ENCODE results near the gene NRAP. TPM values are rescaled to one million over a fixed set of nuclear protein-coding genes. Genes with fewer than 3 reads are reported as not detected.

Gene NRAP
- total RNA-seq, 4 donors from 2014 or later, result under 0.01 TPM; not detected in 3

- H3K36me3 ChIP-seq, result no peaks in the 10 kb centered on the region
- no peak overlapping the region for H3K27ac ChIP-seq
- H3K27me3 ChIP-seq, result peaks cover 0 to 10% of the 10 kb centered on the region in 2 donors
- H3K4me1 ChIP-seq, result no peaks in the 10 kb centered on the region
- no peaks in the 10 kb centered on the region for H3K9me3 ChIP-seq
- WGBS, 2 donors, result 57 to 61% methylated on average over 4 of the region's 4 CpGs
- TF ChIP-seq EP300 (IDR thresholded peaks at IDR 0.05) (no peak), POLR2A (IDR thresholded peaks at IDR 0.05) (no peak), CTCF (IDR thresholded peaks at IDR 0.05) (no peak)
- no peak overlapping the region for H3K4me3 ChIP-seq
- DNase-seq (ENCODE audit: low spot score in 2 of 2), result no peak
Measured at GRCh38 chr10:113576852-113577251, 87.0 kb downstream of the NRAP start.

GRCh38 chr10:113573368-113573767, 90.5 kb downstream of the NRAP start:
- H3K27me3 ChIP-seq, result no peaks in the 10 kb centered on the region
- H3K4me3 ChIP-seq, result no peak overlapping the region
- no peaks in the 10 kb centered on the region for H3K36me3 ChIP-seq
- DNase-seq (ENCODE audit: low spot score in 2 of 2), result no peak
- H3K4me1 ChIP-seq, result no peaks in the 10 kb centered on the region
- no peak for TF ChIP-seq POLR2A (IDR thresholded peaks at IDR 0.05)
- TF ChIP-seq CTCF (IDR thresholded peaks at IDR 0.05), result no peak
- no peak for TF ChIP-seq EP300 (IDR thresholded peaks at IDR 0.05)
- no peak overlapping the region for H3K27ac ChIP-seq
- no peaks in the 10 kb centered on the region for H3K9me3 ChIP-seq
- WGBS, 2 donors, result 65 to 75% methylated on average over 1 of the region's 1 CpG

GRCh38 chr10:113572520-113573290, 91.1 kb downstream of the NRAP start:
- H3K36me3 ChIP-seq, result no peaks in the 10 kb centered on the region
- DNase-seq (ENCODE audit: low spot score in 2 of 2), result no peak
- no peak for TF ChIP-seq EP300 (IDR thresholded peaks at IDR 0.05)
- TF ChIP-seq CTCF (IDR thresholded peaks at IDR 0.05), result no peak
- no peak for TF ChIP-seq POLR2A (IDR thresholded peaks at IDR 0.05)
- H3K4me3 ChIP-seq, result no peak overlapping the region
- no peak overlapping the region for H3K27ac ChIP-seq
- H3K9me3 ChIP-seq, result no peaks in the 10 kb centered on the region
- no peaks in the 10 kb centered on the region for H3K27me3 ChIP-seq
- 45 to 55% methylated on average over 11 of the region's 11 CpGs for WGBS, 2 donors
- no peaks in the 10 kb centered on the region for H3K4me1 ChIP-seq

- Histone ChIP-seq H3K4me1 (no peaks in the 10 kb centered on the region), H3K27me3 (no peaks in the 10 kb centered on the region), H3K27ac (no peak overlapping the region), H3K9me3 (no peaks in the 10 kb centered on the region), H3K36me3 (no peaks in the 10 kb centered on the region), H3K4me3 (no peak overlapping the region)
- WGBS, 2 donors, result 61 to 71% methylated on average over 3 to 8 of the region's 8 CpGs
- no peak for DNase-seq (ENCODE audit: low spot score in 2 of 2)
- TF ChIP-seq CTCF (IDR thresholded peaks at IDR 0.05) (no peak), EP300 (IDR thresholded peaks at IDR 0.05) (no peak), POLR2A (IDR thresholded peaks at IDR 0.05) (no peak)
Measured at GRCh38 chr10:113569576-113569975, 94.3 kb downstream of the NRAP start.

GRCh38 chr10:113566888-113567287, 97.0 kb downstream of the NRAP start:
- WGBS, 2 donors, result 66 to 71% methylated on average over 6 of the region's 6 CpGs
- Histone ChIP-seq H3K36me3 (no peaks in the 10 kb centered on the region), H3K4me1 (peaks cover 0 to 4% (median 0%) of the 10 kb centered on the region in 4 donors), H3K27ac (no peak overlapping the region), H3K27me3 (no peaks in the 10 kb centered on the region), H3K9me3 (no peaks in the 10 kb centered on the region), H3K4me3 (no peak overlapping the region)
- no peak for DNase-seq (ENCODE audit: low spot score in 2 of 2)
- no peak for TF ChIP-seq POLR2A (IDR thresholded peaks at IDR 0.05)
